22Rv1 (cell line): ENCODE results near the gene VPS45.

ENCODE experiments used
- CTCF ChIP-seq: fragments of 450-650 bp; IDR thresholded peaks from 2 replicates; pipeline ENCODE4 v1.5.1; 2017; ENCODE audit warnings: mild to moderate bottlenecking
- ZFX ChIP-seq: fragments of 450-650 bp; IDR thresholded peaks from 2 replicates; pipeline ENCODE4 v1.6.1; 2017; ENCODE audit warnings: antibody characterized with exemption, borderline replicate concordance

GRCh38 chr1:150102986-150103385, 35.4 kb downstream of the VPS45 start:
- no peak for TF ChIP-seq CTCF
- no peak for TF ChIP-seq ZFX
